HEK293 (cell line): ENCODE data around the gene AJUBA.

ENCODE experiments used
- ATF2 ChIP-seq: fragments of 450-650 bp; formaldehyde crosslinking; IDR thresholded peaks from 2 replicates; pipeline ENCODE4 v1.5.1; 2016; ENCODE audit warnings: missing biosample characterization, missing genetic modification characterization, low read depth
- GLIS1 ChIP-seq: fragments of 450-650 bp; formaldehyde crosslinking; IDR thresholded peaks from 2 replicates; pipeline ENCODE4 v1.5.1; 2016; ENCODE audit warnings: missing biosample characterization, missing genetic modification characterization
- HOXC10 ChIP-seq: sonication (generic); formaldehyde crosslinking; IDR thresholded peaks from 2 replicates; pipeline ENCODE4 v1.8.1; 2023; ENCODE audit warnings: mild to moderate bottlenecking, missing genetic modification reagents
- INSM2 ChIP-seq: fragments of 450-650 bp; formaldehyde crosslinking; IDR thresholded peaks from 2 replicates; pipeline ENCODE4 v1.5.1; 2016; ENCODE audit warnings: missing biosample characterization, missing genetic modification characterization
- KLF8 ChIP-seq: fragments of 450-650 bp; formaldehyde crosslinking; IDR thresholded peaks from 2 replicates; pipeline ENCODE4 v1.5.1; 2016; ENCODE audit warnings: missing biosample characterization, missing genetic modification characterization
- OVOL3 ChIP-seq: fragments of 450-650 bp; formaldehyde crosslinking; IDR thresholded peaks from 2 replicates; pipeline ENCODE4 v1.5.1; 2016; ENCODE audit warnings: missing biosample characterization, missing genetic modification characterization
- PRDM4 ChIP-seq: fragments of 450-650 bp; formaldehyde crosslinking; IDR thresholded peaks from 2 replicates; pipeline ENCODE4 v1.5.1; 2017; ENCODE audit warnings: missing biosample characterization, missing genetic modification characterization
- SP3 ChIP-seq: fragments of 450-650 bp; formaldehyde crosslinking; IDR thresholded peaks from 2 replicates; pipeline ENCODE4 v1.5.1; 2016; ENCODE audit warnings: missing biosample characterization, missing genetic modification characterization
- SP7 ChIP-seq: fragments of 450-650 bp; formaldehyde crosslinking; IDR thresholded peaks from 2 replicates; pipeline ENCODE4 v1.5.1; 2016; ENCODE audit warnings: missing biosample characterization, missing genetic modification characterization
- ZBTB1 ChIP-seq: fragments of 450-650 bp; formaldehyde crosslinking; IDR thresholded peaks from 2 replicates; pipeline ENCODE4 v1.5.1; 2016; ENCODE audit warnings: missing biosample characterization, missing genetic modification characterization
- ZBTB17 ChIP-seq: fragments of 450-650 bp; formaldehyde crosslinking; IDR thresholded peaks from 2 replicates; pipeline ENCODE4 v1.5.1; 2016; ENCODE audit warnings: missing biosample characterization, missing genetic modification characterization
- ZBTB20 ChIP-seq: fragments of 450-650 bp; formaldehyde crosslinking; IDR thresholded peaks from 2 replicates; pipeline ENCODE4 v1.5.1; 2016; ENCODE audit warnings: missing biosample characterization, missing genetic modification characterization
- ZBTB49 ChIP-seq: fragments of 450-650 bp; formaldehyde crosslinking; IDR thresholded peaks from 2 replicates; pipeline ENCODE4 v1.5.1; 2016; ENCODE audit warnings: missing biosample characterization, missing genetic modification characterization, low read depth
- ZNF148 ChIP-seq: fragments of 450-650 bp; formaldehyde crosslinking; IDR thresholded peaks from 2 replicates; pipeline ENCODE4 v1.5.0; 2017; ENCODE audit warnings: missing biosample characterization, missing genetic modification characterization, borderline replicate concordance
- ZNF223 ChIP-seq: fragments of 450-650 bp; formaldehyde crosslinking; IDR thresholded peaks from 2 replicates; pipeline ENCODE4 v1.5.1; 2016; ENCODE audit warnings: missing biosample characterization, missing genetic modification characterization
- ZNF449 ChIP-seq: fragments of 450-650 bp; formaldehyde crosslinking; IDR thresholded peaks from 2 replicates; pipeline ENCODE4 v1.5.1; 2017; ENCODE audit warnings: missing biosample characterization, mild to moderate bottlenecking, missing genetic modification characterization, moderate library complexity
- ZNF501 ChIP-seq: fragments of 450-650 bp; formaldehyde crosslinking; IDR thresholded peaks from 2 replicates; pipeline ENCODE4 v1.5.1; 2016; ENCODE audit warnings: missing biosample characterization, missing genetic modification characterization
- ZNF623 ChIP-seq: fragments of 450-650 bp; formaldehyde crosslinking; IDR thresholded peaks from 2 replicates; pipeline ENCODE4 v1.5.1; 2016; ENCODE audit warnings: missing biosample characterization, missing genetic modification characterization
- ZNF629 ChIP-seq: fragments of 450-650 bp; formaldehyde crosslinking; IDR thresholded peaks from 2 replicates; pipeline ENCODE4 v1.5.1; 2017; ENCODE audit warnings: missing biosample characterization, missing genetic modification characterization
- ZNF677 ChIP-seq: fragments of 450-650 bp; IDR thresholded peaks from 2 replicates; pipeline ENCODE4 v1.5.0; 2018; ENCODE audit warnings: missing biosample characterization, mild to moderate bottlenecking, missing genetic modification characterization, moderate library complexity
- ZNF747 ChIP-seq: fragments of 450-650 bp; formaldehyde crosslinking; IDR thresholded peaks from 2 replicates; pipeline ENCODE4 v1.5.1; 2016; ENCODE audit warnings: missing biosample characterization, missing genetic modification characterization
- ZSCAN30 ChIP-seq: fragments of 450-650 bp; IDR thresholded peaks from 2 replicates; pipeline ENCODE4 v1.5.1; 2018; ENCODE audit warnings: missing biosample characterization, mild to moderate bottlenecking, missing genetic modification characterization, moderate library complexity
- TF ChIP-seq, protein P1 (sequence below): fragments of 450-650 bp; formaldehyde crosslinking; IDR thresholded peaks from 2 replicates; pipeline ENCODE4 v1.5.1; 2017; ENCODE audit warnings: missing biosample characterization, missing genetic modification characterization
- TF ChIP-seq, protein P2 (sequence below): fragments of 450-650 bp; formaldehyde crosslinking; optimal IDR thresholded peaks from 2 replicates; pipeline ENCODE3; 2016; ENCODE audit warnings: missing biosample characterization, mild to moderate bottlenecking, missing genetic modification characterization

The AJUBA gene

DNA sequence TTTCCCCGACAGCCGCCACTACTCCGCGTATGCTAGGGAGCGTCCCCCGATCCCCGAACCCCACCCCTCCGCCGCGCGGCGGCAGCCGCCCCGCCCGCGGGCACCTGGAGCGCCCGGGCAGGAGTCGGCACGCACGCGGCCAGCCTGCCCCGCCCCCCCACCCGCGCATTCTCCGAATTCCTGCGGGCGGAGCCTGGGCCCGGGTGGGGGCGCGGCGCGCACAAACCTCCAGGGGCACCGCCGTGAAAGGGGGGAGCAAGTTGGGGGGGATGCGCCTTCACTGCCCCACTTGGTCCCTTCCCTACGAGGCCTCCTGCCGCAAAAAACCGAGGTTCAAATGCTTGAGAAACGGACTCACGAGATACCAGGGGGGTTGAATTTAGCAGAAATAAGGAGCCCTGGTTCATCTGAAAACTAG, 1.7 kb downstream of the AJUBA start (continued):
- TF ChIP-seq, protein P1, sequence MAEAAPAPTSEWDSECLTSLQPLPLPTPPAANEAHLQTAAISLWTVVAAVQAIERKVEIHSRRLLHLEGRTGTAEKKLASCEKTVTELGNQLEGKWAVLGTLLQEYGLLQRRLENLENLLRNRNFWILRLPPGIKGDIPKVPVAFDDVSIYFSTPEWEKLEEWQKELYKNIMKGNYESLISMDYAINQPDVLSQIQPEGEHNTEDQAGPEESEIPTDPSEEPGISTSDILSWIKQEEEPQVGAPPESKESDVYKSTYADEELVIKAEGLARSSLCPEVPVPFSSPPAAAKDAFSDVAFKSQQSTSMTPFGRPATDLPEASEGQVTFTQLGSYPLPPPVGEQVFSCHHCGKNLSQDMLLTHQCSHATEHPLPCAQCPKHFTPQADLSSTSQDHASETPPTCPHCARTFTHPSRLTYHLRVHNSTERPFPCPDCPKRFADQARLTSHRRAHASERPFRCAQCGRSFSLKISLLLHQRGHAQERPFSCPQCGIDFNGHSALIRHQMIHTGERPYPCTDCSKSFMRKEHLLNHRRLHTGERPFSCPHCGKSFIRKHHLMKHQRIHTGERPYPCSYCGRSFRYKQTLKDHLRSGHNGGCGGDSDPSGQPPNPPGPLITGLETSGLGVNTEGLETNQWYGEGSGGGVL (tag by site-specific recombination), result peak; percentile 32; the same call in 1 of the 2 replicates
- TF ChIP-seq ZBTB49 (tag by site-specific recombination) (no peak), GLIS1 (tag by site-specific recombination) (peak; percentile 66), PRDM4 (tag by site-specific recombination) (no peak), HOXC10 (CRISPR knock-in tag) (no peak), ZNF148 (tag by site-specific recombination) (no peak), ZBTB20 (tag by site-specific recombination) (no peak), SP7 (tag by site-specific recombination) (0 out of 2 replicates have a peak, but pooled peaks have one; percentile 21), ZBTB1 (tag by site-specific recombination) (no peak), ZNF623 (tag by site-specific recombination) (no peak), SP3 (tag by site-specific recombination) (0 out of 2 replicates have a peak, but pooled peaks have one; percentile 37), KLF8 (tag by site-specific recombination) (peak; percentile 43; the same call in 1 of the 2 replicates), ZNF629 (tag by site-specific recombination) (no peak), ZNF449 (tag by site-specific recombination) (no peak), ZNF501 (tag by site-specific recombination) (no peak), ZSCAN30 (tag by site-specific recombination) (no peak), ZNF223 (no peak), ZBTB17 (tag by site-specific recombination) (no peak), ZNF677 (tag by site-specific recombination) (no peak), ZNF747 (tag by site-specific recombination) (no peak), ATF2 (no peak), INSM2 (tag by site-specific recombination) (no peak), OVOL3 (no peak)
- TF ChIP-seq, protein P2, sequence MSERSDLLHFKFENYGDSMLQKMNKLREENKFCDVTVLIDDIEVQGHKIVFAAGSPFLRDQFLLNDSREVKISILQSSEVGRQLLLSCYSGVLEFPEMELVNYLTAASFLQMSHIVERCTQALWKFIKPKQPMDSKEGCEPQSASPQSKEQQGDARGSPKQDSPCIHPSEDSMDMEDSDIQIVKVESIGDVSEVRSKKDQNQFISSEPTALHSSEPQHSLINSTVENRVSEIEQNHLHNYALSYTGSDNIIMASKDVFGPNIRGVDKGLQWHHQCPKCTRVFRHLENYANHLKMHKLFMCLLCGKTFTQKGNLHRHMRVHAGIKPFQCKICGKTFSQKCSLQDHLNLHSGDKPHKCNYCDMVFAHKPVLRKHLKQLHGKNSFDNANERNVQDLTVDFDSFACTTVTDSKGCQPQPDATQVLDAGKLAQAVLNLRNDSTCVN (tag by site-specific recombination), result peak; percentile 39
